Stimulated activated CD8-positive, alpha-beta memory T cell treated with anti-CD3 and anti-CD28 coated beads, Interleukin-7, amount 100 ng/mL, for 48 hours (primary cell): ENCODE data around the gene ENO1.
A peak's percentile ranks its signal among the peaks of the same experiment; 100 is the strongest.
"Not testable (repeated sequence)": the region's sequence is repeated elsewhere in the genome, so short reads cannot be mapped to it uniquely, and the experiment has no call there.

Experiments
- DNase-seq, 2 donors: peaks; one replicate each; pipeline ENCODE4 v3.0.0-alpha.2; 2020; ENCODE audit warnings: low read depth in 1 of 2; ENCODE audit errors: extremely low read depth in 1 of 2

ENO1 gene

DNA sequence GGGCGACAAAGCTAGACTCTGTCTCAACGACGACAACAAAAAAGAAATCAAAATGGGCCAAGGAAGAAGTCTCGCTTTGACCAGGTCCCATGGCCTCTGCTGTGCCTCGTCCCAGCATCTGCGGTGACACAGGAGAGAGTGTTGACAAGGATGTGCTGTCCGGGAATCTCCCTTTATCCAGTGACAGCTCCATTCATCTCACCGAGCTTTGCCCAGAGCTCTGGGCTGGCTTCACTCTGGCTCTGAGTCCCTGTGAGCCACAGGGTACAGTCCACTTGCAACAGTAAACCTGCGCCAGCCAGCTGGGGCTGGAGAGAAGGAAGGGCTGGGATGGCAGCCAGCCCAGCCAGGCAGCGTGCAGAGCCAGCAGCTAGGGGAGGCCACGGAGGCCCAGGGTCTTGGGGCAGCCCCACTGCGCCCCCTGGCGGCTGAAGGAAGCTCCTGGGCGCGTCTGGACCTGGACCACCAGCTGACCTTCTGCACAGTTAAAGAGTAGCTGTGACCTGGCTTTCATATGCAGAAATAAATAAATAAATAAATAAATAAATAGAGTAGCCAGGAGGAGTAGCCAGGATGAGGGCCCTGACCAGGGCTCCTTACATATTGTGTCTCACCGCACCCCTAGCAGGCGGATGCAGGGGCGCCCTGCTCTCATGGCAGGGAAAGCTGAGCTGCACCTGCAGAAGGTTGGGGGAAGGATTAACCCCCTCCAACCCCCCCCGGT lies 29.7 kb downstream of the ENO1 start:
- peak; percentile 53 to 59 for DNase-seq

DNA sequence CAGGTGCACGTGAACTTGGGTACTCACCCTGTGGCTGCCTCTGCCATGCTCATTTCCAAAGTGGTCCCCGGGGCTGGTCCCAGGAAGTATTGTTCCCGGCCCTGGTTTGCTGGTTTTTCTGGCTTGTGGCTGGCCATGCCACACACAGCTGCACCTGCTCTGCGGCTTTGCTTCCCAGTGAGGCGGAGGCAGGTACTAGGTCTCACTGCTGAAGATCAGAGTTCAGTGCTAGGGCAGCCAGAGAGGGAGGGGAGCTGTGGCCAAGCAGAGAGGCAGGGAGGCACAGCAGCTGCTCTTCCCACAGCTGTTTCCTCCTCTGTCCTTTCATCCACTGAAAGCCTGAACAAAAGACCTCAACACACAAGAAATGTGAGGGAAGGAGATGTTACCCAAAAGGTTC lies 30.5 kb downstream of the ENO1 start:
- no peak for DNase-seq

DNA sequence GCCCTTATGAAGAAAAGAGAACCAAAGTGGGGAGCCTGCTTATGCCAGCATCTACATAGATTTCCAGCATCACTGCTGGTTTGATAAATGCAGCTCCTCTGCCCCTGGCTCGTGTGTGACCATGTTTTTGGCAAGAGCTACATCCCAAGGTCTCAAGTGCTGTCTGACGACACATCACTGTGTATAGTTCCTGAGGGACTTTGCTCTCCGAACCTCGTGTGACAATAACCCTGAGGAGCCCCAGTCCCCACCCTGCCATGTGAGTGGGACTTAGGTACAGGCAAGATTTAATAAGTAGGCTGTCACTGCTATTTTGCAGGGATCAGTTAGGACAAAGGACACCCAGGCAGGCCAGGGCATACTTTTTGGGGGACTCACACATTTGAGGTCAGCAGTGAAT lies 32.2 kb downstream of the ENO1 start:
- DNase-seq = no peak

DNA sequence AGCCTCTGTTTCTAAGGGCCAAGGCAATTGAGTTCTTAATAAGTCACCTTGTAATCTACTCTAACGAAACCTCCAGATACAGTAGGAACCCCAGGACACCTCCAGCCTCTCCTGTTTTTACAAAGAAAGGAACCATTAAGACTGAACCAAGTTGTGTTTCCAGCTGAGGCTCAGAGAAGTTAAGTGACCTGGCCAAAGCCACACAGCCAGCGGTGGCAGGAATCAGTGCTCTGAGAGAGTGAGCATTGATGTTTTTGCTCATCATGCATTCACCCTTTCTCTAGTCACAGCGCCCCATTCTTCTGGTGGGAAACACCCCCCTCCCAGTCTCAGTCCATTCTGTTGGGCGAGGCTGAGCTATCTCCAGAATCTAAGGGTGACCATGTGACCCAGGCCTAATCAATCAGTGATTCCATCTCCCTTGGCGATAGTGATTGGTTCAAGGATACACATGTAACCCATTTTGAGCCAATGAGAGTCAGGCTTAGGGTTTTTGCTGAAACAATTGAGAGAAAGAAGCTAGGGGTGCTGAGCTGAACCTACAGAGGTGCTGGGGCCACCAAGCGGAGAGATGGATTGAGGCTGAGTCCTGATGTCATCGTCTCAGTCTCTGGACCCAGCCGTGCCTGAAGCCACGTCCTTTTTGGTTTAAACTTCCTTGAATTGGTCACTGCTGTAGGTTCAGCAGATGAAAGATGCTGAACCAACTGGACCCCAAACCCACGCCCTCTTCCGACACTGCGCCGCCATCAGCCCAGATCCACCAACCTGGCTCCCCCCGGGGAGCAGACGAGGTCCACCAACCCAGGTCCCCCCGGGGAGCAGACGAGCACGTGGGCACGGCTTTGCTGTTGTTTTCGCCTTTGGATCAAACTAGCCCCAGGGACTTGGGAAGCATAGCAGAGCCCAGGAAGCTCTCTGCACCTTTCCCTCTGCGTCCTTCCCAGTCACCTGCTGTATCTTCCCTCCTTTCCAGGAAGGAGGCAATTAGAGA lies 33.1 kb downstream of the ENO1 start:
- no peak for DNase-seq

DNA sequence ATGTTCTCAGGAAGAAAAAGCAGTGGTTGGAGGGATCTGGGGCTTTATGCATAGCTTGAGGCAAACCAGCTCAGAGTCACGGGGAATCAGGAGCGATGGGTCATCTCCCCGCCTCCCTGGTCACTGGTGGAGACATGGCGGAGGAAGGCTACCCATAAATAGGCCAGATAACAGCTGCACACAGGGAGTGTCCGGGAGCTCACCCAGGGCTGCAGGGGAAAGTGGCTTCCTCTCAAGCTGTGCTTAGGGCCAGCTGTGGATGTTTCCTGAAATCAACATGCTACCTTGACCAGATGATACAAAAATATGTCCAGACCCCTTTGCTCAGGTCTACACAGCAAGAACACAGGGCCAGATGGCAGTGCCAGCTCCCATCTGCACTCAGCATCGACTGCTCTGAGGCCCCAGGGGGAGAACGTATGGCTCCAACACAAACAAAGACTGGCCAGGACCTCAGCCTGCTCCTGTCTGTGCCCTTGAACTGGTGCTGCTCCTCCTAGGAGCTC lies 33.9 kb downstream of the ENO1 start:
- no peak for DNase-seq

DNA sequence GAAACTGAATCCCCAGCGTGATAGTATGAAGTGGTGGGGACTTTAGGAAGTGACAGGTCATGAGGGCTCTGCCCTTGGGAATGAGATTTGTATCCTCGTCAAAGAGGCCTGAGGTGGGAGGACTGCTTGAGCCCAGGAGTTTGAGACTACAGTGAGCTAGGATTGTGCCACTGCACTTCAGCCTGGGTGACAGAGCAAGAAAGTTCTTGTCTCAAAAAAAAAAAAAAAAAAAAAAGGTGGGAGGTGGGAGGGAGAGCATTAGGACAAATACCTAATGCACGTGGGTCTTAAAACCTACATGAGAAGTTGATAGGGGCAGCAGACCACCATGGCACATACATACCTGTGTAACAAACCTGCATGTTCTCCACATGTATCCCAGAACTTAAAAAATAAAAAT lies 37.1 kb downstream of the ENO1 start:
- no peak for DNase-seq

DNA sequence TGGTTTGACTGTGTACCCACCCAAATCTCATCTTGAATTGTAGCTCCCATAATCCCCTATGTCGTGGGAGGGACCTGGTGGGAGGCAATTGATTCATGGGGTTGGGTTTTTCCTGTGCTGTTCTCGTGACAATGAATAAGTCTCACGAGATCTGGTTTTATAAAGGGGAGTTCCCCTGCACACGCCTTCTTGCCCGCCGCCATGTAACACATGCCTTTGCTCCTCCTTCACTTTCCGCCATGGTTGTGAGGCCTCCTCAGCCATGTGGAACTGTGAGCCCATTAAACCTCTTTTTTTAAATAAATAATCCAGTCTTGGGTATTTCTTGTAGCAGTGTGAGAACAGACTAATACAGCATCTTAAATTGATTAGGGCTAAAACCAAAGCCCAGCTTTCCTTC lies 38.5 kb downstream of the ENO1 start:
- DNase-seq = no peak

DNA sequence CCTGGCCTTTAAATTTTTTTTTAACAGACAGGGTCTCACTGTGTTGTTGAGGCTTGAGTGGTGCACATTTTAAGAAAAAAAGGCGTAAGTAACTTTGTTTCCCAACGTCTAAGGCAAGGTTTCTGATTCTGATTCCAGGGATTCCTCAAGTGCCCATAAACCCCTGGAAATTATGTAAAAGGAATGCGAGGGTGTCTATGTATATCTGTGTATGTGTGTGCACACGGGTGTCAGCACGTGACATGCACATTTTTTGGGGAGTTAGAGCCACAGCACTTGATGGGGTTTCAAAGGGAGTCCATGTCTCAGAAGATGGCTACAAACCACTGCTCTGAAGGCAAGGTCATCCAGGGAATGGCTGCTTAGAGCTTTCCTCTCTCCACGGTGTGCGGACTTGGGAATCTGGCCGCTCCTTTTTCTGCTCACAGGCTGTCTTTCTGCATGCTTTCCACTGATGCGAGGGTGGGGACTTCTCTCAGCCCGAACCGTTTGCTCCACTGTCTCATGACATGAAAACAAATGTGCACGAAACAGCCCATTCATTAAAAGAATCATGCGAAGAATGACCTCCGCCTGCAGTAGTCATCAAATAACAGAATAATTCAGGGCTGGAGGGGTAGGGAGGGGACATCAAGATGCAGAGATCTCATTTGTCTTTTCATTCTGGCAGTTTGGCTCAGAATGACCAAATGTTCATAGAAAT lies 42.4 kb downstream of the ENO1 start:
- no peak for DNase-seq

DNA sequence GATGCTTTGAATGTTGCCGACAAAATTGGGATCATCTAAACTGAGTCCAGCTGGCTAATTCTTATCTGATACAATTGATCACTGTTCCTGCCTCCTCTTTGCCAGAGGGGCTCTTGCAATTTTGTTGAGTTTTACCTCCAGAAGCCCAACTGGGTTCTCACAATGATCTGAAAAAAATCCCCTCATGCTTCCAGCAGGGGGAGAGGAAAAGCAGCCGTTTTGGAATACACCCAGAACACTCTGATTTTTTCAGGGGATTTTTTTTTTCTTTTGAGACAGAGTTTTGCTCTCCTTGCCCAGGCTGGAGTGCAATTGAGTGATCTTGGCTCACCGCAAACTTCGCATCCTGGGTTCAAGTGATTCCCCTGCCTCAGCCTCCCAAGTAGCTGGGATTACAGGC lies 47.1 kb downstream of the ENO1 start:
- no peak for DNase-seq

DNA sequence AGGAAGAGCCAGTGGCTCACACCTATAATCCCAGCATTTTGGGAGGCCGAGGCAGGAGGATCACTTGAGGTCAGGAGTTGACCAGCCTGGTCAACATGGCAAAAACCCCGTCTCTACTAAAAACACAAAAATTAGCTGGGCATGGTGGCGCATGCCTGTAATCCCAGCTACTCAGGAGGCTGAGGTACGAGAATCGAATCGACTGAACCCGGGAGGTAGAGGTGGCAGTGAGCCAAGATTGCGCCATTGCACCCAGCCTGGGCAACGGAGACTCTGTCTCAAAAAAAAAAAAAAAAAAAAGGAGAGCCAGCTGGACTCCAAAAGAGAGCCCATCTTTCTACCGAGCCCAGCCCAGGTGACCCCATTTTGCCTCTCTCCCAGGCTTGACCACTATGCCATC lies 47.8 kb downstream of the ENO1 start:
- not testable (repeated sequence) for DNase-seq

DNA sequence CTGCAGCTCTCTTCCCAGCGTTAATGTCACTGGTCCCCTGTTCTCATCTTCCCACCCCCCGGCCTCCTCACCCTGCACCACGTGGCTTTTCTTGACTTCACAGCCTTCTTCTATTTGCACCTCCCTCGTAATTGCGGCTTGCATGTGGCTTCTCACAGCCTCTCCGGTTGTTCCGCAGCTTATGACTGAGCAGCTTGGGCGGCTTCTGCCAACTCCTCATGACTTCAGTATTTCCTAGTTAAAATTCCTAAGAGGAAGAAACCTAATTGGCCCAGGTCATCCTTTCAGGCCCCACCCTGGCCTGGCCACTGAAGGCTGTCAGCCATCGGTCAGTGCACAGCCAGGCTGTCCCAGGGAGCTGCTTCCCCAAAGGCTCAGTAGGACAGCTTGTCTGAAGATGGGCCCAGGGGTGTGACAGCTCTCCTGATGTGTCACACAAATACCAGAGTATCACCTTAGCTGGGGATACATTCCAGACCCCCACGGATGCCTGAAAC lies 52.5 kb downstream of the ENO1 start:
- no peak for DNase-seq

DNA sequence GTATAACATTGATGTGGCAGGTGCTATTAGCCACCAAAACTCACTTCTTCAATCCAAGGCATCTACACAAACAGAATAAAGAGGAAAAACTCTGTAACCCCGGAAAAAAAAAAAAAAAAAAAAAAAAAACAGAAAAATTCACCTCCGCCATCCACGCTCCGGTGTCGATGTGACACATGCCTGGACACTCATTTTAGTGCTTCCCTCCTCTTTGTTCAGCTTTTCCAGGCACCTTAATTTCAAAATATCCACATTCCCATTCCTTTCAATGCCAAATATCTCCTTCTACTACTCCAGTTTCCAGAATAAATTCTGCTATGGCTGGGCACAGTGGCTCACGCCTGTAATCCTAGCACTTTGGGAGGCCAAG lies 55.2 kb downstream of the ENO1 start:
- DNase-seq = no peak

DNA sequence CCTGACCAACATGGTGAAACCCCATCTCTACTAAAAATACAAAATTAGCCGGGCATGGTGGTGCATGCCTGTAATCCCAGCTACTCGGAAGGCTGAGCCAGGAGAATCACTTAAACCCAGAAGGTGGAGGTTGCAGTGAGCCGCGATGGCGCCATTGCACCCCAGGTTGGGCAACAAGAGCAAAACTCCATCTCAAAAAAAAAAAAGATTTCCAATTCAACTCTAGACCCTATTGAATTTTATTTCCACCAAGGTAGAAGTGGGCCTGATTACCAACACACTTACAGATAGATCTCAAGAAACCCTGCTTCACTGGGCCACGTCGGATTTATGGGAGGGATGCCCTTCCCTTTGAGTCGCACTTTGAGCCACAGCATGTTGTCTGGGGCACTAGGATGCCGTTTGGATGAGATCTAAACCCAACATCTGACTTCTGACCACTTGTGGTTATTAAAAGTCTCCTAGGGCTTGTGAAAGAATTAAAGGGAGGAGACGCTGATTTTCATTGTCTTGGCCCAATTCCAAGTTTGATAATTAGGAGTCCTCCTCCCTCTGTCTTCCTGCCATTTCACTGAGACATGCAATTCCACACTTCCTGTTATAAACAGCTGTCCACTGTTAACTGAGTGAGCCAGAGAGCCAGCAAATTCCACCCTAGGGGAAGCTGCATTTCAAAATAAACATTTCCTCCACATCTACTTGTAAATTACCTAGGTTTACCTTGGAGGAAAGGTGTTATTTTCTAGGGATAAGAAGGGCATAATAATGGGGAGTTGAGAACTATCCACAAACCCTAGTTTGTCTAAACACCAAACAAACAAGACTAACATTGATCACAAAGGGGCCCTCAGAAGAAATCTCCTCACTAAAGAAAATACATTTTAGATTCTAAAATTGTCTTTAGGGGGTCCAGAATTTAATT lies 55.9 kb downstream of the ENO1 start:
- no peak for DNase-seq

DNA sequence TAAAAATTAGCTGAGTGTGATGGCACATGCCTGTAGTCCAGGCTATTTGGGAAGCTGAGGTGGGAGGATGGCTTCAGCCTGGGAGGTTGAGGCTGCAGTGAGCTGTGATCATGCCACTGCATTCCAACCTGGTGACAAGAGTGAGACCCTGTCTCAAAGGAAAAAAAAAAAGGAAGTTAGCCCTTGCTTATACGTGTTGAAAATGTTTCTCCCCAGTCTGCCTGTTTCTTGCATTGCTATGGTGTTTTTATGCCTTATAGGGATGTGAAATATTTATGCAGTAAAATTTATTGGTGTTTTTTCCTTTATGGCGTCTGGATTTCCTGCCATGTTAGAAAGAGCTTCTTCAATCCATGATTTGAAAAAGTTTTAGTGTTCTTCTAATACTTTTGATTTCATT lies 57.4 kb downstream of the ENO1 start:
- DNase-seq = no peak

DNA sequence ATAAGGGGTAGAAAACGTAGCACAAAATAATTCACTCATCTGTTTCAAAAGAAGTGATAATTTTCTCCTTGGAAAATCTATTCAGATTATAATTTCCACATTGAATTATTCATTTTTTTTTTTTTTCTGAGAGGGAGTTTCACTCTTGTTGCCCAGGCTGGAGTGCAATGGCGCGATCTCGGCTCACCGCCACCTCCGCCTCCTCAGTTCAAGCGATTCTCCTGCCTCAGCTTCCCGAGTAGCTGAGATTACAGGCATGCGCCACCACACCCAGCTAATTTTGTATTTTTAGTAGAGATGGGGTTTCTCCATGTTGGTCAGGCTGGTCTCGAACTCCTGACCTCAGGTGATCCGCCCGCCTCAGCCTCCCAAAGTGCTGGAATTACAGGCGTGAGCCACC lies 59.7 kb downstream of the ENO1 start:
- not testable (repeated sequence) for DNase-seq

DNA sequence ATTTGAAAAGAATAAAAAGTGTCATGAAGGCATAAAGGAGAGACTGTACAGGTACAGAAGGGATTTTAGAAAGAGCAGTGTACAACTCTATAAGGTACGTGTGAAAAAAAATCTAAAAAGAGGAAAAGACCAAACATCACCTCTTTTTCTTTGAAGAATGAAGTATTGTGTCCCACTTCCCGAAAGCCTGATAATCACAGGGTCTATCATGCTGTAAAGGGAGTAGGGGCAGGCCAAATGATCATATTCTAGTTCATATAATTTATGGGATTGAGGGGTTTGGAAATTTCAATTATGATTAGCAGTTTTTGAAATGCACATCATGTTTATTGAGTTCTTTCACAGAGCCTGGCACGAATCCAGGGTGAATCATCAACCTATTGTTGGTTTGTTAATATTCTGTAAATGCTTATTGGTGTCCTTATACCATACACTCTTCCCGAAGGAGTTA lies 60.1 kb downstream of the ENO1 start:
- DNase-seq = no peak

DNA sequence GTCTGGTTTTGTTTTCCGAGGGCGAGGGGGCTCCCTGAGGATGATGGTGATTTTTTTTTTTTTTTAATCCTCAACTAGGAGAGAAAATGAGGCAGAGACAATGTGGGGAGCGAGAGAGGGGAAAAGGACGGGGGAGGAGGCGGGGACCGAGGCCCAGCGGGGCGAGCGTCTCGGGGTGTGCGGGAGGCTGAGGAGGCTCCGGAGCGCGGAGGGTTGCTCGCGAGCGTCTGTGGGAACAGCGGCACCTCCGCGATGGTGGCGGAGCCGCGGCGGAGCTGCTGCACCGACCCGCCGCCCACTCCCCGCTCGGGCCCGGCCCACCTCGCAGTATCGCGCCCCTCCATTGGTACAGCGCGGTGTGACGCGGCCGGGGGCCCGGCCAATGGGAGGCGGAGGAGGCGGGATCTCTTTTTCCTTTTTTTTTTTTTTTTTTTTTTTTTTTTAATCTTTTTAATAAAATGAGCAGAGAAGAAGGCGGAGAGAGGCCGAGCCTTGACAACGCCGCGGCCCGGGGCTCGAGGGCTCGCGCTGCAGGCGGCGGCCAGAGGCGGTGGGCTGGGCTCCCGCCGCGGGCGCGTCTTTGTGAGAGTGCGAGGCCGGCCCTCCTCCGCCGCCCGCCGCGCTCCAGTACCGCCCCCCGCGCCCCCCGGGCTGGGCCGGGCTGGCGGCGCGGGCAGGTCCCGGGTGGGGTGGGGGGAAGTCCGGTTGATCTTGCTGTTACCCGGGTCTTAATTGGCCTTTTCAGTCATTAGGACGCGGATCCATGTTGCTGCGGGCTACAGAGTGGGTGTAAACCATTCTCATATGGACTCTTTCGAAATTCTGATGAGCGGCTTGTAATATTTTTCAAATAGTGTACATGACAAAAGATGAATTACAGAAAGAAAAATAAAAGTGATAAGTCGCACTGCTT lies 60.8 kb downstream of the ENO1 start, which contains the start of gene RERE:
RERE (minus strand) TSS at position 229 of the 913 bp plus-strand sequence.
- DNase-seq = peak; percentile 84 to 91

DNA sequence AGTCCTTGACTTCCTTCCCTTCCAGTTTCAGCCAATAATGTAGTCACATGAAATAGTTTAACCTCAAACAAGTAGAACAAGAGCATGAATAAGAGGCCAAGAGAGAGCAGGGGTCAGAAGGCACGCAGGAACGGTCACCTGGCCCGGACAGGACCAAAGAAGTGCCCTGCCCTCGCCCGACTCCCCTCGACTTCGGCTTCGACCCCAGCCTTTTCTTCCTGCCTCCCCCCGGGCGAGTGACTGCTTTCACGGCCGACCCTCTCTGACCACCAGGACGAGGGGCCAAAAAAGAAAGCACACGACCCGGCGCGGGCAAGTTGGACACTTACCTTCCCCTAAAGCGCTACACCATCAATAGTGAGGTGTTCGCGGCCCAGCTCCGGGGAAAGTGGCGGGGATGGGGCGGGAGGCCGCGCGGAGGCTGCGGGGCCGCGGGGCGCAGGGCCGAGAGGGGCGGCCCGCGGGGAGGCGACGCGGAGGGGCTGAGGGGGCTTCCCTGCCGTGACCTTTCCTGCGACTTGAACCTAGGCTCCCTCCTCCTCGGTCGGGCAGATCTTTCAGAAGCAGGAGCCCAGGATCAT lies 61.6 kb downstream of the ENO1 start:
- no peak for DNase-seq
